ENCODE results near the gene KCNQ5. TPM values are rescaled to one million over a fixed set of nuclear protein-coding genes. Genes with fewer than 3 reads are reported as not detected.

KCNQ5 gene
- total and polyA plus RNA-seq, 2 donors: 1.0 to 1.7 TPM

GRCh38 chr6:72842140-72842539 lies 220.3 kb downstream of the KCNQ5 start:
- Histone ChIP-seq H3K4me1 (ENCODE audit: control insufficient read depth in 2 of 2, insufficient read depth in 2 of 2, low read length in 2 of 2) (no peaks in the 10 kb centered on the region), H3K36me3 (ENCODE audit: control insufficient read depth in 2 of 2, insufficient read depth in 2 of 2, low read length in 1 of 2) (no peaks in the 10 kb centered on the region), H3K4me3 (ENCODE audit: low read length in 2 of 2) (no peak overlapping the region), H3K27me3 (ENCODE audit: control insufficient read depth in 2 of 2, insufficient read depth in 1 of 2, low read length in 1 of 2) (no peaks in the 10 kb centered on the region), H3K27ac (ENCODE audit: low read depth in 1 of 2, low read length in 1 of 2) (no peak overlapping the region), H3K9me3 (ENCODE audit: control insufficient read depth in 2 of 2, insufficient read depth in 1 of 2, low read length in 1 of 2) (no peaks in the 10 kb centered on the region)
- no peak for DNase-seq (ENCODE audit: low read depth in 6 of 9, low spot score in 9 of 9)
- WGBS: 95% methylated on average over 4 of the region's 4 CpGs

GRCh38 chr6:72844614-72845013 lies 222.8 kb downstream of the KCNQ5 start:
- no peaks in the 10 kb centered on the region for H3K4me1 ChIP-seq (ENCODE audit: control insufficient read depth in 2 of 2, insufficient read depth in 2 of 2, low read length in 2 of 2)
- H3K9me3 ChIP-seq (ENCODE audit: control insufficient read depth in 2 of 2, insufficient read depth in 1 of 2, low read length in 1 of 2): no peaks in the 10 kb centered on the region
- no peaks in the 10 kb centered on the region for H3K36me3 ChIP-seq (ENCODE audit: control insufficient read depth in 2 of 2, insufficient read depth in 2 of 2, low read length in 1 of 2)
- DNase-seq (ENCODE audit: low read depth in 6 of 9, low spot score in 9 of 9): no peak
- no peaks in the 10 kb centered on the region for H3K27me3 ChIP-seq (ENCODE audit: control insufficient read depth in 2 of 2, insufficient read depth in 1 of 2, low read length in 1 of 2)
- 95% methylated on average over 4 of the region's 4 CpGs for WGBS
- H3K4me3 ChIP-seq (ENCODE audit: low read length in 2 of 2): no peak overlapping the region
- H3K27ac ChIP-seq (ENCODE audit: low read depth in 1 of 2, low read length in 1 of 2): no peak overlapping the region

- H3K4me1 ChIP-seq (ENCODE audit: control insufficient read depth in 2 of 2, insufficient read depth in 2 of 2, low read length in 2 of 2): no peaks in the 10 kb centered on the region
- no peak overlapping the region for H3K27ac ChIP-seq (ENCODE audit: low read depth in 1 of 2, low read length in 1 of 2)
- H3K36me3 ChIP-seq (ENCODE audit: control insufficient read depth in 2 of 2, insufficient read depth in 2 of 2, low read length in 1 of 2): no peaks in the 10 kb centered on the region
- DNase-seq (ENCODE audit: low read depth in 6 of 9, low spot score in 9 of 9): no peak
- H3K4me3 ChIP-seq (ENCODE audit: low read length in 2 of 2): no peak overlapping the region
- no peaks in the 10 kb centered on the region for H3K9me3 ChIP-seq (ENCODE audit: control insufficient read depth in 2 of 2, insufficient read depth in 1 of 2, low read length in 1 of 2)
- H3K27me3 ChIP-seq (ENCODE audit: control insufficient read depth in 2 of 2, insufficient read depth in 1 of 2, low read length in 1 of 2): no peaks in the 10 kb centered on the region
Observed at GRCh38 chr6:72849346-72849745, 227.5 kb downstream of the KCNQ5 start.

- DNase-seq (ENCODE audit: low read depth in 6 of 9, low spot score in 9 of 9): no peak
- no peaks in the 10 kb centered on the region for H3K9me3 ChIP-seq (ENCODE audit: control insufficient read depth in 2 of 2, insufficient read depth in 1 of 2, low read length in 1 of 2)
- no peaks in the 10 kb centered on the region for H3K27me3 ChIP-seq (ENCODE audit: control insufficient read depth in 2 of 2, insufficient read depth in 1 of 2, low read length in 1 of 2)
- WGBS: 93% methylated on average over 2 of the region's 2 CpGs
- no peak overlapping the region for H3K4me3 ChIP-seq (ENCODE audit: low read length in 2 of 2)
- H3K36me3 ChIP-seq (ENCODE audit: control insufficient read depth in 2 of 2, insufficient read depth in 2 of 2, low read length in 1 of 2): no peaks in the 10 kb centered on the region
- H3K4me1 ChIP-seq (ENCODE audit: control insufficient read depth in 2 of 2, insufficient read depth in 2 of 2, low read length in 2 of 2): no peaks in the 10 kb centered on the region
- no peak overlapping the region for H3K27ac ChIP-seq (ENCODE audit: low read depth in 1 of 2, low read length in 1 of 2)
Observed at GRCh38 chr6:72850040-72850439, 228.2 kb downstream of the KCNQ5 start.

GRCh38 chr6:72850469-72850868 lies 228.6 kb downstream of the KCNQ5 start:
- 91% methylated on average over 1 of the region's 1 CpG for WGBS
- Histone ChIP-seq H3K36me3 (ENCODE audit: control insufficient read depth in 2 of 2, insufficient read depth in 2 of 2, low read length in 1 of 2) (no peaks in the 10 kb centered on the region), H3K27ac (ENCODE audit: low read depth in 1 of 2, low read length in 1 of 2) (no peak overlapping the region)

GRCh38 chr6:72855471-72855870 lies 233.6 kb downstream of the KCNQ5 start:
- DNase-seq (ENCODE audit: low read depth in 6 of 9, low spot score in 9 of 9): no peak
- Histone ChIP-seq H3K27ac (ENCODE audit: low read depth in 1 of 2, low read length in 1 of 2) (no peak overlapping the region), H3K36me3 (ENCODE audit: control insufficient read depth in 2 of 2, insufficient read depth in 2 of 2, low read length in 1 of 2) (no peaks in the 10 kb centered on the region), H3K4me1 (ENCODE audit: control insufficient read depth in 2 of 2, insufficient read depth in 2 of 2, low read length in 2 of 2) (no peaks in the 10 kb centered on the region), H3K9me3 (ENCODE audit: control insufficient read depth in 2 of 2, insufficient read depth in 1 of 2, low read length in 1 of 2) (no peaks in the 10 kb centered on the region), H3K27me3 (ENCODE audit: control insufficient read depth in 2 of 2, insufficient read depth in 1 of 2, low read length in 1 of 2) (no peaks in the 10 kb centered on the region), H3K4me3 (ENCODE audit: low read length in 2 of 2) (no peak overlapping the region)
- 98% methylated on average over 2 of the region's 2 CpGs for WGBS

More at GRCh38 chr6:72850469-72850868, 228.6 kb downstream of the KCNQ5 start:
- H3K9me3 ChIP-seq (ENCODE audit: control insufficient read depth in 2 of 2, insufficient read depth in 1 of 2, low read length in 1 of 2): no peaks in the 10 kb centered on the region
- no peaks in the 10 kb centered on the region for H3K27me3 ChIP-seq (ENCODE audit: control insufficient read depth in 2 of 2, insufficient read depth in 1 of 2, low read length in 1 of 2)
- no peak overlapping the region for H3K4me3 ChIP-seq (ENCODE audit: low read length in 2 of 2)
- no peak for DNase-seq (ENCODE audit: low read depth in 6 of 9, low spot score in 9 of 9)
- no peaks in the 10 kb centered on the region for H3K4me1 ChIP-seq (ENCODE audit: control insufficient read depth in 2 of 2, insufficient read depth in 2 of 2, low read length in 2 of 2)

- Histone ChIP-seq H3K27ac (ENCODE audit: low read depth in 1 of 2, low read length in 1 of 2) (no peak overlapping the region), H3K36me3 (ENCODE audit: control insufficient read depth in 2 of 2, insufficient read depth in 2 of 2, low read length in 1 of 2) (no peaks in the 10 kb centered on the region), H3K4me3 (ENCODE audit: low read length in 2 of 2) (no peak overlapping the region), H3K4me1 (ENCODE audit: control insufficient read depth in 2 of 2, insufficient read depth in 2 of 2, low read length in 2 of 2) (no peaks in the 10 kb centered on the region), H3K27me3 (ENCODE audit: control insufficient read depth in 2 of 2, insufficient read depth in 1 of 2, low read length in 1 of 2) (no peaks in the 10 kb centered on the region), H3K9me3 (ENCODE audit: control insufficient read depth in 2 of 2, insufficient read depth in 1 of 2, low read length in 1 of 2) (no peaks in the 10 kb centered on the region)
- WGBS: 95% methylated on average over 3 of the region's 3 CpGs
- DNase-seq (ENCODE audit: low read depth in 6 of 9, low spot score in 9 of 9): no peak
Observed at GRCh38 chr6:72856801-72857200, 234.9 kb downstream of the KCNQ5 start.

- 85% methylated on average over 4 of the region's 4 CpGs for WGBS
Observed at GRCh38 chr6:72857791-72858585, 236.1 kb downstream of the KCNQ5 start.

GRCh38 chr6:72861059-72861458 lies 239.2 kb downstream of the KCNQ5 start:
- H3K9me3 ChIP-seq (ENCODE audit: control insufficient read depth in 2 of 2, insufficient read depth in 1 of 2, low read length in 1 of 2): no peaks in the 10 kb centered on the region
- no peak overlapping the region for H3K27ac ChIP-seq (ENCODE audit: low read depth in 1 of 2, low read length in 1 of 2)
- no peaks in the 10 kb centered on the region for H3K36me3 ChIP-seq (ENCODE audit: control insufficient read depth in 2 of 2, insufficient read depth in 2 of 2, low read length in 1 of 2)
- no peak for DNase-seq (ENCODE audit: low read depth in 6 of 9, low spot score in 9 of 9)
- H3K4me1 ChIP-seq (ENCODE audit: control insufficient read depth in 2 of 2, insufficient read depth in 2 of 2, low read length in 2 of 2): no peaks in the 10 kb centered on the region
- no peak overlapping the region for H3K4me3 ChIP-seq (ENCODE audit: low read length in 2 of 2)
- H3K27me3 ChIP-seq (ENCODE audit: control insufficient read depth in 2 of 2, insufficient read depth in 1 of 2, low read length in 1 of 2): no peaks in the 10 kb centered on the region
- WGBS: 94% methylated on average over 2 of the region's 2 CpGs

More at GRCh38 chr6:72857791-72858585, 236.1 kb downstream of the KCNQ5 start:
- no peak for DNase-seq (ENCODE audit: low read depth in 6 of 9, low spot score in 9 of 9)
- Histone ChIP-seq H3K27me3 (ENCODE audit: control insufficient read depth in 2 of 2, insufficient read depth in 1 of 2, low read length in 1 of 2) (no peaks in the 10 kb centered on the region), H3K4me3 (ENCODE audit: low read length in 2 of 2) (no peak overlapping the region), H3K9me3 (ENCODE audit: control insufficient read depth in 2 of 2, insufficient read depth in 1 of 2, low read length in 1 of 2) (no peaks in the 10 kb centered on the region), H3K27ac (ENCODE audit: low read depth in 1 of 2, low read length in 1 of 2) (no peak overlapping the region), H3K36me3 (ENCODE audit: control insufficient read depth in 2 of 2, insufficient read depth in 2 of 2, low read length in 1 of 2) (no peaks in the 10 kb centered on the region), H3K4me1 (ENCODE audit: control insufficient read depth in 2 of 2, insufficient read depth in 2 of 2, low read length in 2 of 2) (no peaks in the 10 kb centered on the region)

Measured in thymus (tissue), 11 donors.